HUES6 (cell line): Measurements from ENCODE around the gene HPCA.

Experiments used
- H3K27ac ChIP-seq: 2 replicates; pipeline ENCODE4 v1.7.0; 2013; ENCODE audit warnings: low read depth, mild to moderate bottlenecking, low read length, inconsistent platforms
- H3K27me3 ChIP-seq: 2 replicates; pipeline ENCODE4 v1.6.1; 2013; ENCODE audit warnings: low read length; ENCODE audit not compliant: control insufficient read depth, insufficient read depth
- H3K36me3 ChIP-seq: 2 replicates; pipeline ENCODE4 v1.6.1; 2013; ENCODE audit warnings: low read length; ENCODE audit not compliant: control insufficient read depth, insufficient read depth
- H3K4me1 ChIP-seq: 2 replicates; pipeline ENCODE4 v1.6.1; 2013; ENCODE audit warnings: low read length; ENCODE audit not compliant: control insufficient read depth, insufficient read depth
- H3K4me3 ChIP-seq: 2 replicates; pipeline ENCODE4 v1.5.1; 2013; ENCODE audit warnings: low read depth, low read length
- H3K9ac ChIP-seq: one replicate; pipeline ENCODE4 v1.6.1; 2013; ENCODE audit warnings: mild to moderate bottlenecking, low read length
- H3K9me3 ChIP-seq: 2 replicates; pipeline ENCODE4 v1.6.1; 2013; ENCODE audit warnings: low read depth, low read length; ENCODE audit not compliant: control insufficient read depth, insufficient read depth

HPCA gene

DNA sequence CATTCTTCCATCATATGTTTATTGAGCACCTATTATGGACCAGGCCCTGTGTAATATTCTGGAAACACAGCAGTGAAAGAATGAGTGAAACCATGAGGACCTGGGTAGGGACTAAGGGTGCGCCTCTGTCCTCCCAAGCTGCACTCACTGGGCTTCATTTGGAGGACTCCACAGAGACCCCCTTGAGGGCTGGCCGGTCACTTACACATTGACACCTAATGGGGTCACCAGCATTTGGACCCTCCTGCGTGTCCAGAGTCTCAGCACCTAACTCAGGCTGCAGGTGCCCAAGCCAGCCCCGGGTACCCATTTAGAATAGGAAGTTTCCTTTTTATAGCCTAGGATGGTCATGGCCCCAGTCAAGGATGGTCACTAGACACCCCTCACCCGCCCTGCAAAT, 12.8 kb upstream of the HPCA start:
- peaks cover 38% of the 10 kb centered on the region for H3K4me1 ChIP-seq
- no peaks in the 10 kb centered on the region for H3K36me3 ChIP-seq
- no peak overlapping the region for H3K9ac ChIP-seq
- no peaks in the 10 kb centered on the region for H3K9me3 ChIP-seq
- no peak overlapping the region for H3K4me3 ChIP-seq
- H3K27me3 ChIP-seq: peaks cover 28% of the 10 kb centered on the region
- H3K27ac ChIP-seq: no peak overlapping the region

DNA sequence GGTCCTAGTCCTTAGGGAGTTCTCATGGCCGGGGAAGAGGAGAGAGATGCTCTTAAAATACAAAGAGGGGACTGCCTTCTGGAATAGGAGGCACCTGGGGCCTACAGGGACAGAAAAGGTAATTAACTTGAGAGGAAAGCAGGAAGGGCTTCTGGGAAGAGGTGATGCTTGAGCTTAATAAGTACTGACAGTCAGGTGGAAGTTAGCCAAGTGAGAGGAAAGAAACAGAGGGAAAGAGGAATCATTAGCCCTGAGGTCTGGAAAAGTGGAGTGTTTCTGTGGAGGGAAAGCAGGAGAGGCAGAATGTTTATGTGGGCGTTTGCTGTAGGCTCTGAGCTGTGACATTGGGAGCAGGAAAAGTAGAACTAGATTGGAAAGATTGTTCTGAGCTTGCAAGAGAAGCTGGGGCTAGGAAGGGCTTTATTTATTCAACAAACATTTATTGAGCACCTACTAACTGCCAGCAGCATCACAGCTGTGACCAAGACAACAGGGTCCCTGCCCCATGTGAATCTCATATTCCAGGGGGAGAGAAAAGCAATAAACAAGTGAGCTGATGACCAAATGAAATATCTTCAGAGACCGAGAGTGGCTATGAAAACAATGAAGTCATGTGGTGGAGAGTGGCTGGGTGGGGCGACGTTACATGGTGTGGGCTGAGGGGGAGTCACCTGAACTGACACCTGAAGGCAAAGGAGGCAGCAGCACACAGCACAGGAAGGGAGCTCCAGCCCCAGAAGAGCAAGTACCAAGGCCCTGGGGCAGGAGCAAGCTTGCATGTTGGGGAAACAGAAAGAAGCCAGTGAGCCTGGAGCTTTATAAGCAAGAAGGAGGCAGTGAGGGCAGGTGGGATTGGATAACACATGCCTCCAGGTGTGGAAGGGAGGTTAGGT, 11.2 kb upstream of the HPCA start:
- Histone ChIP-seq H3K4me1 (peaks cover 32% of the 10 kb centered on the region), H3K27me3 (peaks cover 18% of the 10 kb centered on the region), H3K4me3 (no peak overlapping the region), H3K27ac (no peak overlapping the region), H3K36me3 (no peaks in the 10 kb centered on the region), H3K9ac (no peak overlapping the region), H3K9me3 (no peaks in the 10 kb centered on the region)

DNA sequence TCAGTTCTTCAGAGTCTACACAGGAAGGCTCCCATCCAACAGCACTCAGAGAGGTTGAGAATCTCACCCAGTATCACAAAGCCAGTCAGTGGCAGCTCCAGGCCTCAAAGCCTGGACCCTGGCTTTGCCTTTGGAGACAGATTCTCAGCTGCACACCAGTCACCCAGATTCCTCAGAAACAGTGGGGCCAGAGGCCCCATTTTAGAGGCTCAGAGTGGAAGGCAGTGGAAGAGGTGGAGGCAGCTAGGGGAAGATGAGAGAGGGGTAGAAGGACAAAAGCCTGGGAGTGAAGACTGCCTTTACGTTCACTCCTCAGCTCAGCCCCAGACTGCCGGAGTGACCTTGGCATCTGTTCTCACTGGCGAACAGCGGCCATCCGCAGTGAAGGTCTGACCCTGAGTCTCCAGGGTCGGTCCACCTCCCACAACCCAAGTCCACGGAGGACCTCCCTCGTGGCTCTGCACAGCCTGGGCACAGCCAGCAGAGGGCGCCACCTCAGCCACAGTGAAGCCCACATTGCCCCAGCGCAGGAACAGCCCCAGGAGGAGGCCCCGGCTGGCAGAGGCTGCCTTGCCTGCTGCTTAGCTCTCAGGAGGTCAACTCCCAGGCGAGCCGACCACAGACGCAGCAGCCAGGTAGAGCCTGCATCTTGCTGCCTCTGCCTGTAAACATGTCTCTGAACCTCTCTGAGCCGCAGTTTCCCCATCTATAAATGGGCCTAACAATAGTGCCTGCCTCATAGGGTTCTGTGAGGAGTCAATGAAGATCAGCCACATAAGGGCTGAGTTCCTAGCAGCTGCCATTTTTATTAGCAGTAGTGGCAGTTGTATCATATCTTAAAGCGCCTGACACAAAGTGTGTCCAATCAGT, 9.7 kb upstream of the HPCA start:
- H3K9ac ChIP-seq: no peak overlapping the region
- H3K27ac ChIP-seq: no peak overlapping the region
- peaks cover 24% of the 10 kb centered on the region for H3K4me1 ChIP-seq
- peaks cover 7% of the 10 kb centered on the region for H3K27me3 ChIP-seq
- H3K9me3 ChIP-seq: no peaks in the 10 kb centered on the region
- H3K4me3 ChIP-seq: peak overlapping the region; percentile 25; the same call in 1 of the 2 replicates
- H3K36me3 ChIP-seq: no peaks in the 10 kb centered on the region

DNA sequence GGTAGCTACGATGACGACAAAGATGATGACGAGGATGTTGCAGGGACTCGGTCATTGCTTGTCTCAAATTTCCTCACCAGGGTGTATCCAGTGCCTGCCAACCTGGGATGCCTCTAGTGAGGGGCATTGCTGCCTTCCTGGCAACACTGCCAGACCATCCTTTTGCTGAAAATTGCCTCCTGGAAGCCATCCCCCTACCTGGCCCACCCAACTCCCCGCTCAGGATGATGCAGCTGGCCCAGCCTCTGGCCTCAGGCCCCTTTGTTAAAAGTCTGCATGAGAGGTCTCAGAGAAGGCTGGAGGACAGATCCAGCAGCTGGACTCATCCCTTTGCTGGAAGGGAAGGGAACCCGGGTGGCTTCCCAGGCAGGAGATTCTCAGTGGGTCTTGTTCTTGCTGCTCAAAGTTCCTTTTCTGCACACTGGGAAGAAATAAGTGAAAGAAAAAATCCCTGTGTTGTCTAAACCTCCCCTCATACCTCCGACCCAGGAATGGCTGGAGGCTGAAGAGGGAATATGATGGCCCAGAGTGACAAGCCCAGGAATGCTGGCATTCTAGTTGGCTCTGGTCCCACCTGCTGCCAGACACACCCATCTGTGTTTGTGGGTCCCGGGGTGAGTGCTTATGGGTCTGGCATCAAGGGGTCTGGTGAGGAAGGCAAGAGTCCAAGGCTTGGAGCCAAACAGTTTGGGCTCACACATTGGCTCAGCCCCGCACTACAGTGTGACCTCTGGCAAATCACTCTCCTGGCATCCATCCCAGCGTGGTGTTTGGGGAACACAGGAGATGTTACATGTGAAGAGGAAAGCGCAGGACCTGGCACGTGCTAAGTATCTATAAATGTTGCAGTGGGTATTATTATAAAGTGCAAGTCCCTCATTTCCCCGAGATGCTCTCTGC, 8.8 kb upstream of the HPCA start:
- H3K9ac ChIP-seq: no peak overlapping the region
- H3K9me3 ChIP-seq: no peaks in the 10 kb centered on the region
- no peak overlapping the region for H3K4me3 ChIP-seq
- H3K27ac ChIP-seq: no peak overlapping the region
- peaks cover 16% of the 10 kb centered on the region for H3K4me1 ChIP-seq
- H3K36me3 ChIP-seq: no peaks in the 10 kb centered on the region
- no peaks in the 10 kb centered on the region for H3K27me3 ChIP-seq

DNA sequence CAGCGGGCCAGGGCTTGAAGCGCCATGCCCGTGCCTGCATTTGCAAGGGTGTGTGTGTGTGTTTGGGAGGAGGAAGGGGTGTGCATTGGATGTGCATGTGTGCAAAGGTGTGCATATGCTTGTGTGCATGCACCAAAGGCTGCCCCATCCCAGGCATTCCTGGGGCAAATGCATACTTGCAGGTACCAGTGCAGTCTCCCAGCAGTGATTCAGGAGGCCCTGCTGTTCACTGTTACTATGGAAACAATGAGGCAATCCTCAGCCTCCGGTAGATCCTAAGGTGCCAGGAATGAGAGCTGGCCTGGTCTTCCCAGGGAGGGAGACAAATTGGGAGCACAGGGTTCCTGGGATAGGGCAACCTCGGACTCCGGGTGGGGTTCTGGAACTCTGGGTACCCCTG, 8.1 kb upstream of the HPCA start:
- Histone ChIP-seq H3K27me3 (no peaks in the 10 kb centered on the region), H3K36me3 (no peaks in the 10 kb centered on the region), H3K4me1 (peaks cover 14% of the 10 kb centered on the region), H3K9me3 (no peaks in the 10 kb centered on the region), H3K9ac (no peak overlapping the region), H3K4me3 (no peak overlapping the region), H3K27ac (no peak overlapping the region)

DNA sequence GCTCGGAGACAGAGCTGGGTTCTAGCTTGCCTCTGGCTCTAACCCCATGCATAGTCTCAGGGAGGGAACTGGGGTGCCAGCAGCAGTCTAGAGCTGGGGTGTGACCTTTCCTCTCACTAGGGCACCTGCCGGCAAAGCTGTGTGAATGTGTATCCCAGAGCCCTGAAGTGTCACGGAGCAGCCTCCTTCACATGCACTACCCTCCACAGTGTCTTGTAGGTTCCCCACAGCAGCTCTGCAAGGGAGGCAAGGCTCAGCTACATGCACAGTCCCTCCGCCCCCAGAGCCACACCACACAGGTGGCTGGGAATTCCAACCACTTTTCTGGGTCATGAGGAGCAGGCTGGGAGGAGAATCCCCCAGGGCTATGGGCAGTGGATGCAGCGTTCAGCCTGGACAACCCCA, 7.7 kb upstream of the HPCA start:
- H3K4me3 ChIP-seq: no peak overlapping the region
- H3K36me3 ChIP-seq: no peaks in the 10 kb centered on the region
- H3K4me1 ChIP-seq: peaks cover 14% of the 10 kb centered on the region
- H3K27me3 ChIP-seq: peaks cover 4% of the 10 kb centered on the region
- H3K9ac ChIP-seq: no peak overlapping the region
- H3K9me3 ChIP-seq: no peaks in the 10 kb centered on the region
- H3K27ac ChIP-seq: no peak overlapping the region

DNA sequence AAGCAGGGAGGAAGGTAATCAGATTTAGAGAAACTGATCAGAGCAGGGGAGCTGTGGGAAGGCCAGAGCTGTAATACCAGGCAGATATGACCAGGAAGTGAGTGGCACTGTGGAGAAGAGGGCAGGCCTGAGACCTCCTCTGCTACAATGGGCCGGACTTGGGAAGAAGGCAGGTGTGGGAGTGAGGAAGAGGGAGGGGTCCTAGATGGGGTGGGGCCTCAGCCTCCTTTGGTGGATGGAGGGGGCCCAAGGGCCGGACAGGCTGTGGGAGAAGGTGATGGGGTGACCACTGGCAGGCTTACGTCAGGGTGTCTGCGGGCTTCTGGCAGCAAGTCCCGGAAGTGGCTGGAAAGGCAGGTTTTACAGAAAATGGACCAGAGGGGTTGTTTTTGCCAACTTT, 5.0 kb upstream of the HPCA start:
- no peak overlapping the region for H3K27ac ChIP-seq
- no peaks in the 10 kb centered on the region for H3K36me3 ChIP-seq
- H3K27me3 ChIP-seq: peaks cover 30% of the 10 kb centered on the region

DNA sequence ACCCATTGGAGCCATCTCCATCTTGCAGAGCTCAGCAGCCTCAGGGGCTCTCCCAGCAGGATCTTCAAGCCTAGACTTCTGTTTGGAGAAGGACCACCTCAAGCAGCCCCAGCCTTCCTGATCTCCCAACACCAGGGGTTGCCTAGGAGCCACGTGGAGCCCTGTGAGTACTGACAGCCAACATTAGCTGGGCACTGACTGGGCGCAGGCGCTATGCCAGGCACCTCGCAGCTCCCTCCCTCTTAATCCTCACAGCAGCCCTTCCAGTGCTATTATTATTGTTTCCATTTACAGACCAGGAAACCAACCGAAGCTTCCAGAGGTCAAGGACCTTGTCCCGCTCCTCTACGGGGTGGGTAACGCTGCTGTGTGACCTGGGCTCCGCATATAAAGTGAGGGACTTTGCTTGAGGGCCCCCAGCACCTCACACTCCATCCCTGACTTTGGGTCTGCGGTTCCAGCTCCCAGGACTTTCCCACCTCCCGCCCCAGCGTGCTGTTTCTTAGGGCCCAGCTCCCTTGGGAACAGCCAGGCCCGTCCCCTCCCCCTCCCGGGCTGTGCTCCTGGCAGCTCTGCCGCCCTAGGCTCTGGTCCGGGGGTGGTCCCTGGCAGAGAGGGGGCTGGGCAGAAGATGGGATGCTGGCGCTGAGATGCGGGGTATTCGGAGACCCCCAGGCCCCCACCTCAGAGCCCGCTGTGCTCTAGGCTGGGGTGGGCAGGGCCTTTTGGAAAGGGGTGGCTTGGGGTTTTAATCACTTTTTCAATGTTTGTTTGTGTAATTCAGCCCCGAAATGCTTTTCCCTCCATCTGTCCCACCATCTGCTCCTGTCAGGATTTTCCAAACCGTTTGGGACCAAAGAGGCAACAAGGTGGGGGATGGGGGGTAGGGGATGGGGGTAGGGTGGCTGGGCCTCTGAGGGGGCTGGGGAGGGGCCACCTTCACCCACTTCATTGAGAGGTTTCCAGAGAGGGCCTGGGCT, 4.1 kb upstream of the HPCA start:
- Histone ChIP-seq H3K4me1 (no peaks in the 10 kb centered on the region), H3K27ac (no peak overlapping the region), H3K27me3 (peaks cover 34% of the 10 kb centered on the region), H3K36me3 (no peaks in the 10 kb centered on the region), H3K9ac (no peak overlapping the region), H3K4me3 (no peak overlapping the region), H3K9me3 (no peaks in the 10 kb centered on the region)

More for the DNA sequence above, 5.0 kb upstream of the HPCA start:
- no peak overlapping the region for H3K4me3 ChIP-seq
- peaks cover 7% of the 10 kb centered on the region for H3K4me1 ChIP-seq
- H3K9ac ChIP-seq: no peak overlapping the region
- no peaks in the 10 kb centered on the region for H3K9me3 ChIP-seq

DNA sequence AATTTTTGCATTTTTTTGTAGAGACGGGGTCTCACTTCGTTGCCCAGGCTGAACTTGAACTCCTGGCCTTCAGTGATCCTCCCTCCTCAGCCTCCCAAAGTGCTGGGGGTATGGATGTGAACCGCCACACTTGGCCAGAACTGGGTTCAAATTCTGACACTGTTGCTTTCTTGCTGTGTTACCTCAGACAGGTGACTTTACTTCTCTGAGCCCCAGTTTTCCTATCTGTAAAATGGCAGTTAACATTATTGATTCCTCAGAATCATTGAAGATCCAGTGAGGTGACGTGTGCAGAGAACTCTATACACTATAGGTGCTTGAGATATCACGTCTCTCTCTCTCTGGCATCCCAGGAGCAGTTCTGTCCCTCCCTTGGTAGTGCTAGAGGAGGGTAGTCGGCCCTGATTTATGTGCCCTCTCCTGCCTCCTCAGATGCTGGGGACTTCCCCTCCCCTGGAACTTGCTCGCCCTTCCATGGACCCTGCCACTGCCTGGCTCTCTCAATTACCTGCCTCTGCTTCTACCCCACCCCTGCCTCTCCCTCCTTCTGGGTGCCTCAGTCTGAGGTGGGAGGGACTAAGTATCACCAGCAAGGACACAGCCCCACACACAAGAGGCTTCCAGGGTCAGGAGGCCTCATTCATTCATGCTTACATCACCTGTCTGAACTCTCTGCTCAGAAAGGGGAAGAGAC, 2.8 kb upstream of the HPCA start:
- H3K4me1 ChIP-seq: no peaks in the 10 kb centered on the region
- H3K4me3 ChIP-seq: no peak overlapping the region
- no peaks in the 10 kb centered on the region for H3K36me3 ChIP-seq
- H3K9ac ChIP-seq: no peak overlapping the region
- H3K9me3 ChIP-seq: no peaks in the 10 kb centered on the region
- no peak overlapping the region for H3K27ac ChIP-seq
- peaks cover 48% of the 10 kb centered on the region for H3K27me3 ChIP-seq
